Measurements from ENCODE around the gene SRD5A1. TPM values are rescaled to one million over a fixed set of nuclear protein-coding genes. Genes with fewer than 3 reads are reported as not detected.

Gene SRD5A1
- total RNA-seq, 1 experiment from 2014 or later = 24.7 TPM

DNA sequence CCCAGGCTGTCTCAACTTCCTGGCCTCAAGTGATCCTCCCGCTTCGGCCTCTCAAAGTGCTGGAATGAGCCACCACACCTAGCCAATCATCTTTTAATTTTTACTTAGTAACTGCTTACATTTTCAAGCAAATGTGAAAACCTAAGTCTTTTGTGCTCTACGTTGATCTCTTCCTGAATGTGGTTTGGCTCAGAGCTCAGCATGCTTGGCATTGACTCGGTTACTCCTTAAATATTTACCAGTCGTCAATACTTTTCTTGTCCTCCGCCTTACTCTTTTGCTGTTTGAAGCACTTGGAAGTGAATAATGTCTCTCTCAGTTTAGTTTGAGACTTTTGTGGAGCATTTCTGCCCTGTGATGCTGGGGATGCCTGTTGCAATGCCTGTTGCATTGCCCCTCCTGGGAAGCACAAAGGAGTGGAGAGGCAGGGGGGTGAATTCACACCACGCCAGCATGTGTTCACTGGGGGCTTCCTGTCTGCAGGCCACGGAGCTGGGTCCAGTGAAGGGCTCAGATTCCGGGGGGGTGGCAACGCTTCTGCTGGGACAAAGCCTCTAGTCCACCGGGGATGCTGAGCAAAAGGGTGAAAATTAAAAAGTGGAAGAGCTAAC is 66.9 kb downstream of the SRD5A1 start:
- intact Hi-C loops (cut with micrococcal nuclease) = no loop called here
- Histone ChIP-seq H3K4me3 (replicated peaks in 1 of 2; ENCODE audit: low read depth in 1 of 2, low read length in 2 of 2) (no peak overlapping the region), H2AFZ (ENCODE audit: low read depth, low read length, poor library complexity, severe bottlenecking) (no peak overlapping the region), H3K79me2 (ENCODE audit: insufficient read depth, low read length) (no peaks in the 10 kb centered on the region), H3K9me3 (ENCODE audit: control insufficient read depth in 1 of 2, insufficient read depth in 1 of 2, low read depth in 1 of 2, low read length in 2 of 2) (no peaks in the 10 kb centered on the region), H3K4me2 (ENCODE audit: low read length) (no peak overlapping the region), H3K9me2 (ENCODE audit: insufficient read depth) (no peaks in the 10 kb centered on the region), H4K20me1 (ENCODE audit: insufficient read depth) (no peaks in the 10 kb centered on the region), H3K27ac (ENCODE audit: low read depth, low read length) (no peak overlapping the region), H3K36me3 (ENCODE audit: control insufficient read depth in 1 of 2, insufficient read depth in 2 of 2, low read length in 2 of 2) (no peaks in the 10 kb centered on the region), H3K4me1 (ENCODE audit: control insufficient read depth in 1 of 2, insufficient read depth in 2 of 2, low read length in 2 of 2) (peaks cover 14 to 18% of the 10 kb centered on the region in 2 experiments), H3K27me3 (ENCODE audit: insufficient read depth, low read length) (no peaks in the 10 kb centered on the region), H3K9ac (ENCODE audit: low read length) (no peak overlapping the region)
- ChIA-PET POLR2A (no interaction called here), RAD21 (ENCODE audit: low non-redundant PET in 1 of 2, low total read pairs in 2 of 2, uncharacterized antibody in 2 of 2, unreplicated experiment in 2 of 2) (no interaction called here), CTCF (no interaction called here)
- no peak for TF ChIP-seq EZH2phosphoT487 (IDR thresholded peaks at IDR 0.05; ENCODE audit: borderline replicate concordance)
- TF ChIP-seq TCF7L2 (IDR thresholded peaks at IDR 0.05; ENCODE audit: borderline replicate concordance, extremely low read depth, insufficient read depth, insufficient read length) = no peak
- no peak for TF ChIP-seq CBX3 (IDR thresholded peaks at IDR 0.05; ENCODE audit: low read depth)
- no peak for TF ChIP-seq EZH2 (IDR thresholded peaks at IDR 0.05)
- no peak for TF ChIP-seq POLR2AphosphoS5 (IDR thresholded peaks at IDR 0.05; ENCODE audit: low read depth, low read length)
- TF ChIP-seq, protein P1, sequence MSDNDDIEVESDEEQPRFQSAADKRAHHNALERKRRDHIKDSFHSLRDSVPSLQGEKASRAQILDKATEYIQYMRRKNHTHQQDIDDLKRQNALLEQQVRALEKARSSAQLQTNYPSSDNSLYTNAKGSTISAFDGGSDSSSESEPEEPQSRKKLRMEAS (IDR thresholded peaks at IDR 0.05) = no peak
- TF ChIP-seq, protein P2, sequence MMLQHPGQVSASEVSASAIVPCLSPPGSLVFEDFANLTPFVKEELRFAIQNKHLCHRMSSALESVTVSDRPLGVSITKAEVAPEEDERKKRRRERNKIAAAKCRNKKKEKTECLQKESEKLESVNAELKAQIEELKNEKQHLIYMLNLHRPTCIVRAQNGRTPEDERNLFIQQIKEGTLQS (IDR thresholded peaks at IDR 0.05) = no peak
- TF ChIP-seq ZFX (IDR thresholded peaks at IDR 0.05) = no peak
- TF ChIP-seq POLR2A (IDR thresholded peaks at IDR 0.05; ENCODE audit: borderline replicate concordance, extremely low read depth, insufficient read depth, insufficient read length) = no peak
- TF ChIP-seq, protein P3, sequence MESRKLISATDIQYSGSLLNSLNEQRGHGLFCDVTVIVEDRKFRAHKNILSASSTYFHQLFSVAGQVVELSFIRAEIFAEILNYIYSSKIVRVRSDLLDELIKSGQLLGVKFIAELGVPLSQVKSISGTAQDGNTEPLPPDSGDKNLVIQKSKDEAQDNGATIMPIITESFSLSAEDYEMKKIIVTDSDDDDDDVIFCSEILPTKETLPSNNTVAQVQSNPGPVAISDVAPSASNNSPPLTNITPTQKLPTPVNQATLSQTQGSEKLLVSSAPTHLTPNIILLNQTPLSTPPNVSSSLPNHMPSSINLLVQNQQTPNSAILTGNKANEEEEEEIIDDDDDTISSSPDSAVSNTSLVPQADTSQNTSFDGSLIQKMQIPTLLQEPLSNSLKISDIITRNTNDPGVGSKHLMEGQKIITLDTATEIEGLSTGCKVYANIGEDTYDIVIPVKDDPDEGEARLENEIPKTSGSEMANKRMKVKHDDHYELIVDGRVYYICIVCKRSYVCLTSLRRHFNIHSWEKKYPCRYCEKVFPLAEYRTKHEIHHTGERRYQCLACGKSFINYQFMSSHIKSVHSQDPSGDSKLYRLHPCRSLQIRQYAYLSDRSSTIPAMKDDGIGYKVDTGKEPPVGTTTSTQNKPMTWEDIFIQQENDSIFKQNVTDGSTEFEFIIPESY (IDR thresholded peaks at IDR 0.05; ENCODE audit: extremely low read depth, insufficient replicate concordance, low read length) = no peak
- TF ChIP-seq SIN3A (IDR thresholded peaks at IDR 0.05; ENCODE audit: low read depth) = no peak
- TF ChIP-seq ELF1 (IDR thresholded peaks at IDR 0.05; ENCODE audit: borderline replicate concordance, low read depth) = no peak
- TF ChIP-seq SRF (IDR thresholded peaks at IDR 0.05; ENCODE audit: low read depth) = no peak
- TF ChIP-seq EGR1 (IDR thresholded peaks at IDR 0.05; ENCODE audit: low read depth) = no peak
- TF ChIP-seq, protein P4, sequence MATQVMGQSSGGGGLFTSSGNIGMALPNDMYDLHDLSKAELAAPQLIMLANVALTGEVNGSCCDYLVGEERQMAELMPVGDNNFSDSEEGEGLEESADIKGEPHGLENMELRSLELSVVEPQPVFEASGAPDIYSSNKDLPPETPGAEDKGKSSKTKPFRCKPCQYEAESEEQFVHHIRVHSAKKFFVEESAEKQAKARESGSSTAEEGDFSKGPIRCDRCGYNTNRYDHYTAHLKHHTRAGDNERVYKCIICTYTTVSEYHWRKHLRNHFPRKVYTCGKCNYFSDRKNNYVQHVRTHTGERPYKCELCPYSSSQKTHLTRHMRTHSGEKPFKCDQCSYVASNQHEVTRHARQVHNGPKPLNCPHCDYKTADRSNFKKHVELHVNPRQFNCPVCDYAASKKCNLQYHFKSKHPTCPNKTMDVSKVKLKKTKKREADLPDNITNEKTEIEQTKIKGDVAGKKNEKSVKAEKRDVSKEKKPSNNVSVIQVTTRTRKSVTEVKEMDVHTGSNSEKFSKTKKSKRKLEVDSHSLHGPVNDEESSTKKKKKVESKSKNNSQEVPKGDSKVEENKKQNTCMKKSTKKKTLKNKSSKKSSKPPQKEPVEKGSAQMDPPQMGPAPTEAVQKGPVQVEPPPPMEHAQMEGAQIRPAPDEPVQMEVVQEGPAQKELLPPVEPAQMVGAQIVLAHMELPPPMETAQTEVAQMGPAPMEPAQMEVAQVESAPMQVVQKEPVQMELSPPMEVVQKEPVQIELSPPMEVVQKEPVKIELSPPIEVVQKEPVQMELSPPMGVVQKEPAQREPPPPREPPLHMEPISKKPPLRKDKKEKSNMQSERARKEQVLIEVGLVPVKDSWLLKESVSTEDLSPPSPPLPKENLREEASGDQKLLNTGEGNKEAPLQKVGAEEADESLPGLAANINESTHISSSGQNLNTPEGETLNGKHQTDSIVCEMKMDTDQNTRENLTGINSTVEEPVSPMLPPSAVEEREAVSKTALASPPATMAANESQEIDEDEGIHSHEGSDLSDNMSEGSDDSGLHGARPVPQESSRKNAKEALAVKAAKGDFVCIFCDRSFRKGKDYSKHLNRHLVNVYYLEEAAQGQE (IDR thresholded peaks at IDR 0.05; ENCODE audit: low read depth) = no peak
- ATAC-seq (no peak), DNase-seq (ENCODE audit: low read depth, low spot score) (no peak)
- BruUV-seq (replicated peaks) = no TSS peak

Data from HCT116 (cell line).